Brain pericyte (primary cell): ENCODE data around the gene MACROD1.

Experiments
- DNase-seq: peaks from one replicate; pipeline ENCODE4 v3.0.0-alpha.2; 2012; ENCODE audit warnings: low read depth, low spot score

Gene MACROD1

DNA sequence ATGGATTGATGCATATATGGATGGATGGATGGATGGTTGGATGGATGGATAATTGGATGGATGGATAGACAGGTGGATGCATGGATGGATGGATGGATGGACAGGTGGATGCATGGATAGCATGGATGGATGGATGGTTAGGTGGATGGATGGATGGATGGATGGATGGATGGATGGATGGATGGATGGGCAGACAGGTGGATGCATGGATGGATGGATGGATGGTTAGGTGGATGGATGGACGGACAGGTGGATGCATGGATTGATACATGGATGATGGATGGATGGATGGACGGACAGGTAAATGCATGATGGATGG is 52.5 kb downstream of the MACROD1 start:
- no peak for DNase-seq

DNA sequence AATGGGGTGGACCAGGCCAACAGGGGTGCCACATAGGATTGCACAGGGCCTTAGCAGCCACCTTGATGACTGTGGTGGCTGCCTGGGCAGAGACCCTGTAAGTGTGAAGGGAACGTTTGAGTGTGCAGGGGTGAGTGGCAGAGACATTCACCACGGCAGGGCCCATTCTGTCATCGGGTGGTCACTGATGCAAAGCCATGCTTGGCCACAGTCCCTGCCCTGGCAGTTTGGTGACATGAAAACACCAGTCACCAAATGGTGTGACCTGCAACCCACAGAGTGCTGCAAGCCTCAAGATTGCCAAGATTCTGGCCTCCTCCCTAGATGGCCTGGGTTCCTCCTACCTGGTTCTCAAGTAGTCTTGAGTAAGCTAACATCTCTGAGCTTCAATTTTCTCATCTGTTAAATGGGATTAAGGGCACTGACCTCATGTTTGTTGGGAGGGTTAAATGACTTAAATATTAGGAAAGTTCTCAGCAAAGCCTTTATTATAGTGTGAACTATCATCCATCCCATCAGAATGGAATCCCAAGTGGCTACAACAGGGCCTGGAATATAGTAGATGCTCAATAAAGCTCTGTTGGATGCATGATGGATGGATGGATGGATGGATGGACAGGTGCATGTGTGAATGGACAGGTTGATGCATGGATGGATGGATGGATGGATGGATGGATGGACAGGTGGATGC is 53.0 kb downstream of the MACROD1 start:
- DNase-seq = no peak

DNA sequence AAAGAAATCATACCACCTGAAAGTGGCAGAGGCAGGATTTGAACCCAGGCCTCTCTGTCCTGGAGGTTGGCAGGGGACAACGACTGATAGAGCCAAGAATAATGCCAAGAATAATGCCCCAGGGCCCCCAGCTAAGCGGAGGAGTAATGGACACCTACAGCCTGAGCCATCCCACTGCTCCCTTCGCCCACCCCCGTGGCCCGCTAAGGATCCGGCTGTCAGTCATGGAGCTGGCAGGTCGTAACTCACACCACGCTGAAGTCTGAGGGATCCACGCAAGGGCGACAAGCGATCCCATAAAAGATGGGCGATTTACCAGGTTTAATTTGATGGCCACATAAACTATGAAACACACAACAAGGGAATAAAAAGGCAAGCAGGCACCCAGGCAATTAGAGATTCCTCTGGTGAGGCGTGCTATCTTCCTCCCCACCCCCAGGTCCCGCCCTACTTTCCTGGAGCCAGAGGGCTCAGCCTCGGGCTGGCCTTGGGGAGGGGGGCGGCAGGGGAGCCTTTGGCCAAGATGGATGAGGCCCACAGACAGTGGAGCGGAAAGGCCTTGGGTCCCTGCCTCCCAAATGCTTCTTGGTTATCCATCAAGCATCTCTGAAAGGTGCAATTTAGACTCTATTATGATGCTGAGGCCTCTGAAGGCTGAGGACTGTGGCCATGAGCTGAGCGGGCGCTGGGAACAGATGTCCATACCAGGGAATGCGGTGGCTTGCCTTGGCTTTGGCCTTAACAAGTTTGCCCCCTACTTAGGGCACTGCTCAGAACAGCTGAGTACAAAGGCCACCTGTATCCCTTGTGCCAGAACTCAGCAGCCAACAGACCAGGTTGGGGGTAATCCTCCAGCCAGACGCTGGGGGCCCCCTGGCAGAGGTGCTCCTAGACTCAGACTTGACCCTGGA is 55.2 kb downstream of the MACROD1 start:
- no peak for DNase-seq

DNA sequence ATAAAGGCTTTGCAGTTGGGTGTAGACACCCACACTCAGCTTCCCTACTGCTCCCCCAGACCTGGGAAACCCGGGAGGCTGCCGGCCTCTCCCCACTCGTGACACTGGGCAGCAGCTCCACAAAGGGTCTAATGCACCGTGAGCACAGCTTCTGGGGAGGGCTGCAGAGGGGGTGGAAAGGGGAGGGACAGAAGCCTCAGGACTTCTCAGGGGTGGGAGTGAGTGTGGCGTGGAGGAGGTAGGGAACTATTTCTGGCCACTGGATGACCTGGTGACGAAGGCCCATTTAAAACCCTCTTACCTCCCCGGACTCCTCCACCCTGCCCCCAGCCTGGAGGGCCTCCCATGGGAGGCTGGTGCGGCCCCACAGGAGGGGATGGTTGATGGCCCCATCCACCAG is 56.6 kb downstream of the MACROD1 start:
- DNase-seq = no peak

DNA sequence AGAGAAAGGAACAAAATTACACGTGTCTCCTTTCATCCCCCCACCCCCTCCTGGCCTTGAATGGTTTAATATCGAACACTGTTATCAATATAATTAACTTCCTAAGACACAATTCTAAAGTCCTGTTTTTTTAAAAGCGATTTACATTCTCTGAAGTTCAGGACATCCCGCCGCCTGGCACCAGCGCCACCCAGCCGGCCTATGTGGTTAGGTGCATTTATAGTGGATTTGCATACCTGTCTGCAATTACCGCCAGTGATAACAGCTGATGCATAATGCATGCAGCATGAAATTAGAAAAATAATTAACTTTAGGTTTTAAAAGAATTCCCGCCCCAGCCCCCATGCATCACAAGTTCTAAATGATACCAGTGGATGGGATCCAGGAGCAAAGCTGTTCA is 58.6 kb downstream of the MACROD1 start:
- DNase-seq = no peak

DNA sequence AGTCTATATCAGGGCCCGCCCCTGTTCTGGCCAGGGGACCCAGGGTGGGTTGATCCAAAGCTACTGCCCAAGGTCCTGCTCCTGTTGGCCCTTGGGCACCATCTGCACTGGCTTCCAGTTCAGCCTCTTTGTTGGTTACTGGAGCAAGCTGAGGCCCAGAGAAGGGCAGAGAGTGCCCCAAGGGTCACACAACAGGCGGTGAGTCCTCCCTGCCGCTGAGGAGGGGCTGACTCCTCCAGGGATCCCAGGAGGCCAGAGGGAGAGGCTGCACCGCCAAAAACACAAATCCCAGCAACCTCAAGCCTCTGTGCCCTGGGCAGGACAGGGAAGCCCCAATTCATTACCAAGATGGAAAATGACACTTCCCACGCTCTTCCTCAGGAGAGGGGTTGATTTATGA is 61.3 kb downstream of the MACROD1 start:
- no peak for DNase-seq

DNA sequence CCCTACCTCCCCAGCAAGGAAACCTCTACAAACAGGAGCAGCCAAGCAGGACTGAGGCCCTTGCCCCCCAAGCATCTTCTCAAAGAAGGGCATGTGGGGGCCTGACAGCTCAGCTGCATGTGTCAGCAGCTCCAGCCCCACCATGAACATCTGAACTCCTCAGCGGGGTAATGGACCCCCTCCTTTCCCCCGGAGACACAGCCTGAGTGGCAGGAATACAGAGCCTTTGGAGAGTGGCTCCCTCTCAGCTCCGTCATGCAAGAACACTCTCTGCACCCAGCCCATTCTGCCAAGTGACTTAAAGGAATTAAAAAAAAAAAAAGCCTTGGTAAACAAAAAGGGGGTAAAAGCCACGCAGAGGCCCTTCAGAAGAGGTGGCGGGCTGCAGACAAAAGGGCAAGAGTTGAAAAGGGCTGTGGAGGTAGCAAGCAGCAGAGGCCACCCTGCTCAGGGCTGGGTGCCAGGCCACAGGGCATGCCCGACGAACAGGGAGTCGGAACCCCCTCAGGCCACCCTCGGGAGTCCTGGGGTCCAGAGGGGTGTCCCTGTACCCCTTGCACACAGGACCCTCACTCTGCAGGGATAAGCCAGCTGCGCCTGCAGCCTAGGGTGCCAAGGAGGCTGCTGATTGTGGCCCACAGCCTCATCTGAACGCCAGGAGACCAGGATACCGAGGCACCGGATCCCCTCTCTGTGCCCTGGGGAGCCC is 62.5 kb downstream of the MACROD1 start:
- no peak for DNase-seq

DNA sequence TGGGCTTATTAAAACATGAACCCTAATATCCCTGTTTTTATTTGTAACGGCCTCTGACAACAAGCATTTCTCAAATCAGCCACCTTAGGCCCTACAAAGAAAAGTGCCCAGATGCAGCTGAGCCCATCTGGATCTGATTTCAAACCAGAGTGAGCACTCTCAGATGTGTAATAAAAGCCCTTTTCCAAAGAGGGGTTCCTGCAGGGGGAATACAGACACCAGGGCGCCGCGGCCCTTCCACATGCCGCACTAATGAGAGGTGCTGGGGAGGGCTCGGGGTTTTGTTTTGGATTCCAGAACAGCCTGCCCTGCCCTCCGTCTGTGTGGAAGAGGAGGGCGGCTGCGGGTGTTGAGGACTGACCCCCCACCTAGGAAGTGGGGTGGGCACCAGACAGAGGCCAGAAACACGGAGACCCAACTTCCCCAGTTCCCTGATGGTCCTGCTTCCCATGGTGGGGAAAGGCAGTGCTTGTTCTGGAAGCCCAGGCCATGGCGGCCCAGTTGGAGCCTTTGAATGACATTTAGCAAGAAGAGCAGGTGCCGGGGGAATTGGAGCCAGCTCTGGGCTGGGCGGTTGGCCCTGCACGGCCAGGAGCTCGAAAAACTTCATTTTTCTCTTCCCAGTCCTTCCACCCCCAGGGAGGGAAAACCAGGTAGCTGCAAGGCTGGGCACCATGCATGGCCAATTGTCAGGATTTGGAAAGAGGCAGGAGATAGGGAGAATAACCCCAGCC is 63.7 kb downstream of the MACROD1 start:
- DNase-seq = no peak

DNA sequence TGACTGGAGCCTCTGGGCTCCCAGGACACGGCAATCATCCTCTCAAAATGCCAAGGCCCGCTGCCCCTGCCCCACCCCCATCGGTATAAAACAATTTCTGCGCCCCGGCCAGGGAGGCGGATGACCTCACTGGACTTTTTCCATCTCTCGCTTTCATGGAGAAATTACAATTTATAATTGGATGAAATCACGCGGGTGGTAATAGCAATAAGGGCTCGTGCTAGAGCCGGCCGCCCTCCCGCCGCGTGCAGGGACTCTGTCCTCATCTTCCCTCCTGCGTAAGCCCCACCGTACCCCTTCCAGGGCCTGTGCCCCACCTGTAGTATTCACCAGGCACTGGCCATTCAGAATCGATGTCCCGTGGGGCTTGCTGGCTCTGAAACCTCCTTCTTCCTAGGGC is 64.5 kb downstream of the MACROD1 start:
- DNase-seq = no peak

DNA sequence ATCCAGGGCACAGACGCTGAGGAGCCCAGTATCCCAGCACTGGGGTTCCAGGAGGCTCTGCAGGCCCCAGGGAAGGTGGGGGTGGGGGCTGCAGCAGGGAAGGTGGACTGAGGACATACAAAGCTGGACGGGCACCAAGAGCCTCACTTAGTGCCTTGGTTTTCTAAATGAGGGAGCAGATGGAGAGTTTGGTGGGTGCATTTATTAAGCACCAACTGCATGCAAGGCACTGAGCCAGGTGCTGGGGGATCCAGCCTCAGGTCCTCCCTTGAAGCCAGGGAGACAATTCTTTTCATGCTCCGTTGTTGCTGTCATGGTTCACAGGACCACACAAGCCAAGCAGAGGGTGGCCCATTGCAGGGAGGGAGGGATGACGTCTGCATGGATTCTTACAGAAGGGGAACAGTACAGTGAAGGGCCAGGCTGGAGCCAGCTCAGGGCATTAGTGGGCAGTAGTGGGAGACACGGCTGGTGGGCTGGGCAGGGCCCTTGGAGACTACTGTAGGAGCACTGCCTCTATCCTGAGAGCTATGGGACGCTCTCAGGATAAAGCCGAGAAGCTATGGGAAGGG is 65.0 kb downstream of the MACROD1 start:
- no peak for DNase-seq

DNA sequence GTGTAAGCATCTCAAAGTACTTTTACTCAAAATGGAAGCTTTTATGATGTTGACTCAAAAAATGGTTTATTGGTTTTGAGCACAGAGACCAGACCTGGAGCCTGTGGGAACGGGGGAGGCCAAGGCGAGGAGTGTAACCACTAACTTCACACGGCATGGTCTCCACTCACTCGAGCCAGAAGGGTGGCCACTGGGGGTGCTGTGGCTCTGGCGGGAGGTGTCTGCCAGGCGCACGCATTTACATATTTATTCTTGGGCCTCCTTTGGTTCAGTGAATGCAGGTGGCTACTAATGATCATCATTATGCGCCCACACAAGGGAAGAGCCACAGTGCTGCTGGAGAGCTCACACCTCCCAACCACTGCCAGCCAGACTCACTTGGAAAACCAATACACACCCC is 65.6 kb downstream of the MACROD1 start:
- DNase-seq = no peak

DNA sequence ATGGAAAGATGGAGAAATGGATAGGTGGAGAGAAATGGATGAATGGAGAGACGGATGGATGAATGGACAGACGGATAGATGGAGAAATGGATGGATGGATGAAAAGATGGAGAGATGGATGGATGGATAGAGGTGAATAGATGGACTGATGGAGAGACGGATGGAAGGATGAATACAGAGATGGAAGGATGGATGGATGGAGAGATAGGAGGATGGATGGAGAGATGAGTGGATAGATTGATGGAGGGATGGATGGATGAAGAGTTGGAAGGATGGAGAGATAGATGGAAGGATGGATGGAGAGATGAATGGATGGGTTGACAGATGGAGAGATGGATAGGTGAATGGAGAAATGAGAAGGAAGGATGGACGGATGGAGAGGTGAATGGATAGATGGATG is 66.5 kb downstream of the MACROD1 start:
- DNase-seq = no peak

DNA sequence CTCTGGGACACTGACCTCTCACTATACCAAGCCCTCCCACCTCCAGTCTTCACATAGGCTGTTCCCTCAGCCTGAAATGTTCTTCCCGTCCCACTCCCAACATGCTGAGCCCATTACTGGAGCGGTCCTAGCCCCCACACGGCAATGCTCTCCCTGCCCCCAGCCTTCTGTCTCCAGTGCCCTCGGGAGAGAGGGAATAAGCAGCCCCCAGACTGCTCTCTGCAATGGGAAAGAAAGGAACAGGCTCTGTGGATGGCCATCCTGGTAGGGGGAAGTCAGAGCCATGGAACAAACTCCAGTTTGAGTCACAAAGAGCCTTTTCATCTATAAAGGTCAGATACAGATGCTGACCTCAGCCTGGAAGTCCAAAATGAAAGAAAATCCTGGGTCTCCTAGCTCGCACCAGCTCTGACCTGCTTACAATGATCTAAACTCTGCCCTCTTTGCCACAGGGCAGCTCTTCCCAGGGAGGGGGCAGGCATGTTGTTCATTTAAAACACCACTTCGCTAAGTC is 67.5 kb downstream of the MACROD1 start:
- DNase-seq = no peak

DNA sequence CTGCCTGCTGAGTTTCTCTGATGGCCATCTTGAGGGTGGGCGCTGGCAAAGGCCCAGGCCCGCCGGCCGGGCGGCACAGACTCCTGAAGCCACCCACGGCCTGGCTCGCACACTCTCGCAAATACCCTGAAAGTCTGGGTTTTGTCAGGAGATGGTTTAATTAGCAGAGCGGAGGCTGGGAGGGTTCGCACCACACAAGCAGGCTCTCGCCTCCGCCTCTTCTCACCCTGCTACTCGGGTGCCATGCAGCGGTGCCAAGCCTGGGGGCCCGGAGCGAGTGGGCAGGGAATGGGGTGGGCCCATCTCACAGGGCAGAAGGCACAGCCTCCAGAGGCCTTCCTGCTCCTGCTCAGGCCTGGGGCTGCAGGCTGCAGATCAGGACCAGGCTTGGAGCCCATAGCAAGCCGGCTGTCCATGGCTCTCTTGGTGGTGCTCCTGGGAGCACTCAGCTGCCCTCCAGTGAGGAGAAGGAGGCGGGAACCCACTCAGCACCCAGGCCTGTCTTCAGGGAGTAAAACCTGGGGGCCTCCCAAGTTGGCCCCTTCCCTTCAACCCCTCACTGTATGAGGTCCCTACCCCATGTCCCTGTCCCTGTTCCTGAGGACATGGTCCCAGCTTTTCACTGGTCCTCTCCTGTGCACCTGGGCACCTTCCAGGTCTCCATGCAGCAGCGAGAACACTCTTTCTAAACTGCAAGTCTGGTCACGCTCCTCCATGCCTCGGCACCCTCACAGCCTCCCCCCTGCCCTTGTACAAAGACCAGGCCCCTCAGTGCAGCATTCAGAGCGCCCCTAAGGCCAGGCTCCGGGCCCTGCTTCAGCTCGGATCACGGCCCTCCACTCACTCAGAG is 68.2 kb downstream of the MACROD1 start:
- DNase-seq = no peak

DNA sequence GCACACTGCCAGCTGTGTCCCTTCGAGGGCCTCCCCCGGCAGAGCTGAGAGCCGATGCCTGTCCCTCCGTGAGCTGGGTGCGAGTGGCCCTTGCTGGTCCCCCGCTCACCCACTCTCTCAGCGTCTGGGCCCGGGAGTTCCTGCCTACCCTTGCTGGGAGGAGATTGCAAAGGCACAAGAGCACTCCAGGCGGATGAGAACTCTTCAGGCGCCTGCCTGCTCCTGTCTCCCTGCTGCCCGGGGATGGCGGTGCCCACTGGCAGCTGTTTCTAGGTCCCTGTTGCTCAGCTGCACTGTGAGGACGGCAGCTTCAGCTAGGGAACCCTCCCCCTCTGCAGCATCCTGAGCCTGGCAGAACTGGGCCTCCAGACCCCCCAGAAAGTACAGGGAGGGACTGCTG is 69.1 kb downstream of the MACROD1 start:
- no peak for DNase-seq

DNA sequence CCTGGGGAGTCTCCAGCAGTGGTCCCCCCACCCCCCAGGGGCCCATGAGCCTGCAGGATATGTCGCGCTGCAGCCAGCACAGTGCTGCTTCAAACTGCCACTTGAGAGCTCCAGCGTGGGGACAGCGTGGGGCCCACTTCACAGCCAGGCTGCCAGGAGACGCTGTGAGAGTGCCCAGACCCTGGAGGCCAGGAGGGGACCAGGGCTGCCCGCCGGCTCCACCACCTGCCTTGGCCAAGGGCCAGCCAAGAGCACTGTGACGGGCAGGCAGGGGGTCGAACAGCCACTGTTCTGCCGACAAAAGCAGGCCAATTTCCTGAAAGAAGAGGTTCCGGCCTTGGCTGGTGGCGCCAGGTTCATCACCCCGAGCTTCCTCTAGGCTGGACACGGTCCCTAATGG is 70.0 kb downstream of the MACROD1 start:
- DNase-seq = no peak

DNA sequence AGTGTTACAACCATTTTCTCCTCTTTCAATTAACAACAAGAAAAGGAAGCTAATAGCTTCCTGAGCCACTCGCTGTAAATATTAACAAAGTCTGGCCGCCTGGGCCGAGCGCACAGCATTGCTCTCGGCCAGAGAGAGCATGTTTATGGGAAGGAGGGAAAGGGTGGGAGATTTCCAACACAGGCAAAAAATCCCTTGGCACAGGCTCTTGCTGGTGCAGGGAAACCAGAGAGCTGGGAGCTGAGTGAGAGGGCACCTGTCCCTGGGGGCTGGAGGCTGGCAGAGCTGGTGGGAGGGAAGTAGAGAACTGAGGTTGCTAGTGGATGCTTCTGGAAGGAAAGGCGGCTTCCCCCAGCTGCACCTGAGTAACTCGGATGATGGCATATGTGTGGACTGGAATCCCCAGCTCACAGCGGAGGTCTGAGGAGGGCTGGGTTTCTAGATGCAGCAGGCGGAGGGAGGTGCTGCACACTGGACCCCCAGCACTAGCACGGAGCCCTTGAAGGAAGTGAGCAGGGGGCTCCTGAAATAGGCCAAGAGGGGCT is 70.6 kb downstream of the MACROD1 start:
- DNase-seq = no peak

DNA sequence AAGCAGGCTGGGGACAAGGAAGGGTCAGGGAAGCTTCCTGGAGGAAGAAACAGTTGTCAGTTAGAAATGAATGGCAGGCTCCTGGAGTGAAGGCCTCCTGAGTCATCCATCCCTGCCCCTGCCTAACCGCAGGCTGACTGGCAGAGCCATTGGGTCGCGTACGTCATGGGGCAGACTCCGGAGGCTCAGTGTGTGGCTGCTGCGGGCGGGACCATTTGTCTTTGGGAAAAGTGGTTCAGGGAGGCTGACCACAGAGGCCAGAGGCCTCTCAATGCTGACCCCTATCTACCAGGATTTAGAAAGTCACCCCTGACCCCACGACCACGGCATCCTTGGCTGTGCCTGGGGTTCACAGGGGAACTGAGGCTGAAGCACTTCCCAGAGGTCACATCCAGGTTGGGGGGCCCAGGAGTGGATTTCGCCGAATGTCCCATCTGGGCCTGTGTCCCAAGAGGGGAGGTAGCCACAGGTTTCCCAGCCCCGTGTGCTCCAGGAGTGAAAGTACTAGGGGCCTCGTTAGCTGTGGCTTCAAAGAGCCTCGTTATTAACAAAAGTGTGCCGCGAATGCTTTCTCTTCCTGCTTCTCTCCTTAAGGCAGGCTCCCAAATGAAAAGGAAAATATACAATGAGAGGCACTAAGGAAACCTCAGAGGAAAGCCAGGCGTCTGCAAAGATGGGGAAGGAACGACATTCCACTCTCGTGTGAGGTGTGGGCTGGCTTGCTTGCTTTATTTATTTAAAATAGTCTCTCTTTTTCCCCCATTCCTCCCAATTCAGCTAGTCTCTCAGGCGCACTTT is 71.3 kb downstream of the MACROD1 start:
- DNase-seq = peak; percentile 47
